ENCODE data around the gene CDC27.

CDC27 gene

DNA sequence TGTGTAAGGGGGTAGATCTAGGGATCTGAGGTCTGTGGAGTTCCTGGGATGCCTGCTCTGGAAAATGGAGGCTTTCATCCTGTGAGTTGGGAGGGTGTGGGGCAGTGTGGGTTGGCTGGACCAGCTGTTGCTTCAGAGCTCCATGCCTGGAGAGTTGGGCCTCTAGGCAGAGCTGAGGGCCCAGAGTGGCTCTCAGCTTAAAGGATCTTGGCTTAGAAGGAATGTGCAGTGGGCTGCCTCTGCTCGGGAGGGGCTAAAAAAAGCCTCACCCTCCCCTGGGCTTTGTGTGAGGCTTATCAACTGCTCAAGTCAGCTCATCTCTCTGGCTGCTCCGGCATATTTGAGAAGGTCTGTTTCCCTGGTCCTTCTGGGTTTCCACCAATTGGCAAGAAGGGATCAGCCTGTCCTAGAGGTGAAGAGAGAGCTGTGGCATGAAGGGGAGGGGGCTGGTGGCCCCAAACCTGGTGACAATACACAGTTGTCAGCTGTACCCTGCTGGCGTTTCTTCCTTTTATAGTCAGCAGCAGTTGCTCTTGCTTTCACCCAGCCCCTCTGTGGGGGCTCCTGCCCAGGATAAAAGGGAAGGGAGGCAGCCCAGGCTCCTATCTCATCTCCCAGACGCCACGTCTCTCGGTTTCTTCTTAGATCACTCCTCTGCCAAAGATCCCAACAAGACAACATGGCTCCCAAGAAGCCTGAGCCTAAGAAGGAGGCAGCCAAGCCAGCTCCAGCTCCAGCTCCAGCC, 19.8 kb upstream of the CDC27 start, which contains the start of gene MYL4:
Gene MYL4 (plus strand): TSS at position 605 of the 745 bp plus-strand sequence. CDS start 75 bp downstream, at position 680.
- no peak for TF ChIP-seq POLR2AphosphoS5 (IDR thresholded peaks at IDR 0.05; ENCODE audit: low read depth, low read length)
- TF ChIP-seq, protein P1, sequence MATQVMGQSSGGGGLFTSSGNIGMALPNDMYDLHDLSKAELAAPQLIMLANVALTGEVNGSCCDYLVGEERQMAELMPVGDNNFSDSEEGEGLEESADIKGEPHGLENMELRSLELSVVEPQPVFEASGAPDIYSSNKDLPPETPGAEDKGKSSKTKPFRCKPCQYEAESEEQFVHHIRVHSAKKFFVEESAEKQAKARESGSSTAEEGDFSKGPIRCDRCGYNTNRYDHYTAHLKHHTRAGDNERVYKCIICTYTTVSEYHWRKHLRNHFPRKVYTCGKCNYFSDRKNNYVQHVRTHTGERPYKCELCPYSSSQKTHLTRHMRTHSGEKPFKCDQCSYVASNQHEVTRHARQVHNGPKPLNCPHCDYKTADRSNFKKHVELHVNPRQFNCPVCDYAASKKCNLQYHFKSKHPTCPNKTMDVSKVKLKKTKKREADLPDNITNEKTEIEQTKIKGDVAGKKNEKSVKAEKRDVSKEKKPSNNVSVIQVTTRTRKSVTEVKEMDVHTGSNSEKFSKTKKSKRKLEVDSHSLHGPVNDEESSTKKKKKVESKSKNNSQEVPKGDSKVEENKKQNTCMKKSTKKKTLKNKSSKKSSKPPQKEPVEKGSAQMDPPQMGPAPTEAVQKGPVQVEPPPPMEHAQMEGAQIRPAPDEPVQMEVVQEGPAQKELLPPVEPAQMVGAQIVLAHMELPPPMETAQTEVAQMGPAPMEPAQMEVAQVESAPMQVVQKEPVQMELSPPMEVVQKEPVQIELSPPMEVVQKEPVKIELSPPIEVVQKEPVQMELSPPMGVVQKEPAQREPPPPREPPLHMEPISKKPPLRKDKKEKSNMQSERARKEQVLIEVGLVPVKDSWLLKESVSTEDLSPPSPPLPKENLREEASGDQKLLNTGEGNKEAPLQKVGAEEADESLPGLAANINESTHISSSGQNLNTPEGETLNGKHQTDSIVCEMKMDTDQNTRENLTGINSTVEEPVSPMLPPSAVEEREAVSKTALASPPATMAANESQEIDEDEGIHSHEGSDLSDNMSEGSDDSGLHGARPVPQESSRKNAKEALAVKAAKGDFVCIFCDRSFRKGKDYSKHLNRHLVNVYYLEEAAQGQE (IDR thresholded peaks at IDR 0.05; ENCODE audit: insufficient read depth in 1 of 2, low read depth in 2 of 2, low read length in 2 of 2) = no peak
- no peak for TF ChIP-seq TAF1 (IDR thresholded peaks at IDR 0.05; ENCODE audit: borderline replicate concordance, insufficient read depth, low read length)
- no peak for TF ChIP-seq SIN3A (IDR thresholded peaks at IDR 0.05; ENCODE audit: borderline replicate concordance, insufficient read depth, low read length)
- TF ChIP-seq FOXP2 (optimal IDR thresholded peaks at IDR 0.05; ENCODE audit: borderline replicate concordance, extremely low read depth, extremely low read length, insufficient read depth) = no peak

DNA sequence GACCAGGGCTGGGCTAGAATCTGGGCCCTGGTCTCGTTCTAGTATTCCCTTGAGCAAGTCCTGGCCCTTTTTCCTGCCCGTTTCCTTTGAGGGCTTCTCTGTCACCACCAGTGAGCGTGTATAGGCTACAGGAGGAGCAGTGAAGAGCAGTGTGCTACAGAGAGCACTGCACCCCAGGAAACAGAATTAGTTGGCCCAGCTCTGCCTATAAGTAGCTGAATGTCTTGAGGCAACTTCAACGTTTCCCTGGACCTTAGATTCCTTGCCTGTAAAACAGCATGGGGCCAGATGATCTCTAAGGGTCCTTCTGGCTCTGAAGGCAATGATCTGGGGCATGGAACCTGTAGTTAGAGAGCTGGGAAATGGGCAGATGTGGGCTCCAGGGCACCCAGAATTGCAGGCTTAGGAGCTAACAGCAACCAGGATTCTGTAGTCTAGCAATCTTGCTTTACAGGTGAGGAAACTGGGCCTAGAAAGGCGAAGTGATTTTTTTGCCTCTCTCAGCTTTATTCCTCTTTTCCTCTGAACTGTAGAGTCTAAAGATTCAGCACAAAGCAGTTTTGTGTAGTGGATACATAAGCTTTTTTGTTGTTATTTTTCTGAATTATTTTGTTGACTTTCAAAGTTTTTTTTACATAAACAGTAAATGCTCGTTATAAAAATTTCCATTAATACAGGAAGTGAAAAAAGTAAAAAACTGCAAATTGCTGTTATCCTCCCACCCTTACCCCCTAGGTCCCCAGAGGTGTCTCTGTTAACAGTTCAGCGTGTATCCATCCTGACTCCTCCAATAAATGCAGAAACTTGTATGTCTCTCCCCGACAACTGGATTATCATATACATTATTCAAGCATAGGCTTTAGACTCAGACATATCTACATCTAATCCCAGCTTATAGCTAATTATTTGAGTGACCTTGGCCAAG, 18.3 kb upstream of the CDC27 start:
- TF ChIP-seq FOXP2 (optimal IDR thresholded peaks at IDR 0.05; ENCODE audit: borderline replicate concordance, extremely low read depth, extremely low read length, insufficient read depth) = no peak
- TF ChIP-seq, protein P1 (IDR thresholded peaks at IDR 0.05; ENCODE audit: insufficient read depth in 1 of 2, low read depth in 2 of 2, low read length in 2 of 2) = no peak

DNA sequence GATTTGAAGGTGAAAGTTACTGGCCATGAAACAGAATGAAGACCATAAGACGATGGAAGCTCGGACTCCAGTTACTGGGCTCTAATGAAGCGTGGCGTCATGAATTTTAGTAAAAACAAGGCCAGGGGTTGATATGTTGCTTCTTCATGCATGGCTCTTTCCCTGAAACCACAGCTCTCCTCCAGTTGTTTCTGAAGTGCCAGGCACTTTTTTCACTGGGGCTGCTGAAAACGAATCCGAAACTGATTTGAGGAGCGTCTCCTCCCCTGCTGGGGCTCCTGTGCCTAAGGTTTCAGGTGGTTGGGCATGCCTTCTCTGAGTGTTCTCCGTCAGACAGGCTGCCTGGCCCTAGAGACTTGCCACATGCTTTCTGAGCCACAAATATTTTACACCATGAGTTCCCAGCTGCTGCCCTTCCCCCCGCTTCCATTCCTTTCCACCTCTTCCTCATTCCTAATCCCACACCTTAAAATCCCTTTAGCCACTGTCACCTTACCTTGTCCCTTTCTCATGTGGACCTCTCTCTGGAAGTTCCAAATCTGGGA, 16.4 kb upstream of the CDC27 start:
- TF ChIP-seq TAF1 (IDR thresholded peaks at IDR 0.05; ENCODE audit: borderline replicate concordance, insufficient read depth, low read length) (no peak), FOXP2 (optimal IDR thresholded peaks at IDR 0.05; ENCODE audit: borderline replicate concordance, extremely low read depth, extremely low read length, insufficient read depth) (no peak), POLR2AphosphoS5 (IDR thresholded peaks at IDR 0.05; ENCODE audit: low read depth, low read length) (no peak), SIN3A (IDR thresholded peaks at IDR 0.05; ENCODE audit: borderline replicate concordance, insufficient read depth, low read length) (no peak)
- TF ChIP-seq, protein P1 (IDR thresholded peaks at IDR 0.05; ENCODE audit: insufficient read depth in 1 of 2, low read depth in 2 of 2, low read length in 2 of 2) = no peak

DNA sequence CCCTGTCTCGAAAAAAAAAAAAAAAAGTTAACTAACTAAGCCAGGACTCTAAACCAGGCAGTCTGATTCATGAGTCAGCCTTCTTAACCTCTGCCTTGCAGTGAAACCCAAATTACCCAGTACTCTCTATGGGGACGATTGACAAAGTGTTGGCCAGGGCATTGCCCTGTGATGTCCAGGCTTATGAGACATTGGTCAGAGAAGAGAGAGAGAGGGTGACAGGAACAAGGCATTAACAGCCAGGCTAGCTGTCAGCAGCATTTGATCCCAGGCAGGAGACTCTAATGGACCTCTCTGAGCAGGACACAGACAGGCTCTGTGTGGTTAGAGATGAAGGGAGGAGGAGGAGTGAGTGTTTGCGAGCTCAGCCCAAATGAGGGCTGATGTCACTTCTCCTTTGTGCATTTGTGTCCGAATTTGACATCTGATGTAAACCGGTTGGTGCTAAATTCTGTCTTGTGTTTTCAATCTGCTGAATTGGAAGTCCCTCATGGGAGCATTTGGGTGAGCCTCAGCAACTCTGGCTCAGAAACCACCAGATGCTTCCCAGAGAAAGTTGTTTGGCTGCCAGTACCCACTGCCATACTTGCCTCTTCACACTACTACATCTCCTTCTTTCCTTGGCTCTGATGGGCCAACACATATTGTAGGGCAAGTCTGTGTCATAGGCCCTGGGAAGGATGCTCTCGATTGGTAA, 15.8 kb upstream of the CDC27 start:
- no peak for TF ChIP-seq POLR2AphosphoS5 (IDR thresholded peaks at IDR 0.05; ENCODE audit: low read depth, low read length)
- TF ChIP-seq, protein P1 (IDR thresholded peaks at IDR 0.05; ENCODE audit: insufficient read depth in 1 of 2, low read depth in 2 of 2, low read length in 2 of 2) = no peak
- no peak for TF ChIP-seq FOXP2 (optimal IDR thresholded peaks at IDR 0.05; ENCODE audit: borderline replicate concordance, extremely low read depth, extremely low read length, insufficient read depth)
- no peak for TF ChIP-seq TAF1 (IDR thresholded peaks at IDR 0.05; ENCODE audit: borderline replicate concordance, insufficient read depth, low read length)
- no peak for TF ChIP-seq SIN3A (IDR thresholded peaks at IDR 0.05; ENCODE audit: borderline replicate concordance, insufficient read depth, low read length)
